ENCODE measurements around the gene MMP17.

DNA sequence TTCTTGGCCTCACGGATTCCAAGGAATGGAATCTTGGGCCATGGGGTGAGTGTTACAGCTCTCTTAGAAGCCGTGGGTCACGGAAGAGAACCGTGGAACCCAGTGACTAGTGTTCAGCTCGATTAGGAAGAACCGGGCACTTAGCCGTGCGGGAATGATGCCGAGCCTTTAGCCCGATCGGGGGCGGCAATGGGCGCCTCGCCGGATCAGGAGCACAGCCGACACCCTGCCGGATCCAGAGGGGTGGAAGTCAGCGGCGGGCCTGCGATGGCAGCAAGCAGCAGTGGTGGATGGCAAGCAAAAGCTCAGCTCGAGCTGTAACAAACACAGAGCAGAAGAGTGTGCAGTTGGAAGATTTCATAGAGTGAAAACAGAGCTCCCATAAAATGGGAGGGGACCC is 45.1 kb downstream of the MMP17 start:
- TF ChIP-seq, protein P1, sequence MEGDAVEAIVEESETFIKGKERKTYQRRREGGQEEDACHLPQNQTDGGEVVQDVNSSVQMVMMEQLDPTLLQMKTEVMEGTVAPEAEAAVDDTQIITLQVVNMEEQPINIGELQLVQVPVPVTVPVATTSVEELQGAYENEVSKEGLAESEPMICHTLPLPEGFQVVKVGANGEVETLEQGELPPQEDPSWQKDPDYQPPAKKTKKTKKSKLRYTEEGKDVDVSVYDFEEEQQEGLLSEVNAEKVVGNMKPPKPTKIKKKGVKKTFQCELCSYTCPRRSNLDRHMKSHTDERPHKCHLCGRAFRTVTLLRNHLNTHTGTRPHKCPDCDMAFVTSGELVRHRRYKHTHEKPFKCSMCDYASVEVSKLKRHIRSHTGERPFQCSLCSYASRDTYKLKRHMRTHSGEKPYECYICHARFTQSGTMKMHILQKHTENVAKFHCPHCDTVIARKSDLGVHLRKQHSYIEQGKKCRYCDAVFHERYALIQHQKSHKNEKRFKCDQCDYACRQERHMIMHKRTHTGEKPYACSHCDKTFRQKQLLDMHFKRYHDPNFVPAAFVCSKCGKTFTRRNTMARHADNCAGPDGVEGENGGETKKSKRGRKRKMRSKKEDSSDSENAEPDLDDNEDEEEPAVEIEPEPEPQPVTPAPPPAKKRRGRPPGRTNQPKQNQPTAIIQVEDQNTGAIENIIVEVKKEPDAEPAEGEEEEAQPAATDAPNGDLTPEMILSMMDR (IDR thresholded peaks at IDR 0.05) = no peak
- no peak for TF ChIP-seq EP300 (IDR thresholded peaks at IDR 0.05)
